NT2/D1 (cell line): Measurements from ENCODE around the gene ADARB2.

Experiments
- SUZ12 ChIP-seq: IDR thresholded peaks from 2 replicates; pipeline ENCODE4 v1.6.1; 2011; ENCODE audit not compliant: insufficient read length, insufficient read depth; ENCODE audit errors: extremely low read depth
- YY1 ChIP-seq: IDR thresholded peaks from 2 replicates; pipeline ENCODE4 v1.6.1; 2011; ENCODE audit not compliant: insufficient read length, insufficient read depth
- ZNF274 ChIP-seq: IDR thresholded peaks from 2 replicates; pipeline ENCODE4 v1.6.1; 2011; ENCODE audit warnings: mild to moderate bottlenecking, low read depth, low read length

DNA sequence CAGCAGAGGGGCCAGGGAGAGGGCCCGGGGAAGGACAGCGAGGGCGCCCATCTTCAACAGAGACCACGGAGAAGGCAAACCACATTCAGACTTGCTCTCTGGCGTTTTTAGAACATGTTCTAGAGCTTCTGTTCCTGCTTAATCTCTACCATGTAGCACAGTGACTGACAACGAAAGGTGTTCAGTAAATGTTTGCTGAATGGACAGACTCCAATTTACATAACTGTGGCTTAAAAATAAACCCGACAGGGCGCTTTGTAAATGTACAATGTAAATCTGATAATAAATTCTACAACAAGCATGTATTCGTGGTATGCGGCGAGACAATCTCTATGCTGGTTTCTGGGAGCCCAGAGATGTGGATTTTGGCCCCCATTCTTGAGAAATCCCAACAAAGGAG is 10.5 kb downstream of the ADARB2 start:
- TF ChIP-seq YY1 (no peak), SUZ12 (no peak), ZNF274 (no peak)
